ENCODE data around the gene MFGE8.

Gene MFGE8

GRCh38 chr15:88858934-88859333 lies 54.2 kb downstream of the MFGE8 start:
- Histone ChIP-seq H3K9me2 (replicated peaks; ENCODE audit: insufficient read depth, low read length) (no peaks in the 10 kb centered on the region), H3K4me2 (ENCODE audit: low read depth, low read length, poor library complexity, severe bottlenecking) (no peak overlapping the region), H3K27ac (ENCODE audit: low read depth, low read length) (no peak overlapping the region), H2AFZ (ENCODE audit: low read depth, low read length, severe bottlenecking) (no peak overlapping the region), H4K20me1 (ENCODE audit: low read depth, low read length) (no peaks in the 10 kb centered on the region), H3F3A (ENCODE audit: insufficient read depth) (no peaks in the 10 kb centered on the region), H3K79me2 (ENCODE audit: insufficient read depth, low read length) (no peaks in the 10 kb centered on the region), H3K27me3 (ENCODE audit: low read length) (no peaks in the 10 kb centered on the region), H3K36me3 (ENCODE audit: low read length) (no peaks in the 10 kb centered on the region), H3K9ac (ENCODE audit: low read length) (no peak overlapping the region), H3K9me3 (ENCODE audit: insufficient read depth, low read length) (no peaks in the 10 kb centered on the region), H3K4me3 (ENCODE audit: insufficient read depth, low read length, poor library complexity, severe bottlenecking) (no peak overlapping the region)
- no peak for TF ChIP-seq CTCF (IDR thresholded peaks at IDR 0.05; ENCODE audit: insufficient read depth, low read length, poor library complexity, severe bottlenecking)
- no peak for TF ChIP-seq EZH2phosphoT487 (conservative IDR thresholded peaks at IDR 0.05; ENCODE audit: low read length)

GRCh38 chr15:88852476-88852875 lies 60.7 kb downstream of the MFGE8 start:
- H3K27me3 ChIP-seq (ENCODE audit: low read length) = no peaks in the 10 kb centered on the region

GRCh38 chr15:88849376-88850072 lies 63.7 kb downstream of the MFGE8 start:
- no peak for TF ChIP-seq CTCF (IDR thresholded peaks at IDR 0.05; ENCODE audit: insufficient read depth, low read length, poor library complexity, severe bottlenecking)
- TF ChIP-seq EZH2phosphoT487 (conservative IDR thresholded peaks at IDR 0.05; ENCODE audit: low read length) = no peak
- Histone ChIP-seq H3K4me2 (ENCODE audit: low read depth, low read length, poor library complexity, severe bottlenecking) (no peak overlapping the region), H3K36me3 (ENCODE audit: low read length) (no peaks in the 10 kb centered on the region), H4K20me1 (ENCODE audit: low read depth, low read length) (no peaks in the 10 kb centered on the region), H3K9me2 (replicated peaks; ENCODE audit: insufficient read depth, low read length) (no peaks in the 10 kb centered on the region), H3K79me2 (ENCODE audit: insufficient read depth, low read length) (no peaks in the 10 kb centered on the region), H2AFZ (ENCODE audit: low read depth, low read length, severe bottlenecking) (no peak overlapping the region), H3K27ac (ENCODE audit: low read depth, low read length) (no peak overlapping the region), H3F3A (ENCODE audit: insufficient read depth) (no peaks in the 10 kb centered on the region), H3K9me3 (ENCODE audit: insufficient read depth, low read length) (no peaks in the 10 kb centered on the region), H3K27me3 (ENCODE audit: low read length) (no peaks in the 10 kb centered on the region), H3K9ac (ENCODE audit: low read length) (no peak overlapping the region), H3K4me3 (ENCODE audit: insufficient read depth, low read length, poor library complexity, severe bottlenecking) (no peak overlapping the region)

More at GRCh38 chr15:88852476-88852875, 60.7 kb downstream of the MFGE8 start:
- no peak overlapping the region for H3K4me3 ChIP-seq (ENCODE audit: insufficient read depth, low read length, poor library complexity, severe bottlenecking)
- no peaks in the 10 kb centered on the region for H3K36me3 ChIP-seq (ENCODE audit: low read length)
- H4K20me1 ChIP-seq (ENCODE audit: low read depth, low read length) = no peaks in the 10 kb centered on the region
- H3K4me2 ChIP-seq (ENCODE audit: low read depth, low read length, poor library complexity, severe bottlenecking) = no peak overlapping the region
- H3K27ac ChIP-seq (ENCODE audit: low read depth, low read length) = no peak overlapping the region
- H3K9ac ChIP-seq (ENCODE audit: low read length) = no peak overlapping the region
- no peaks in the 10 kb centered on the region for H3K9me2 ChIP-seq (replicated peaks; ENCODE audit: insufficient read depth, low read length)
- no peak for TF ChIP-seq CTCF (IDR thresholded peaks at IDR 0.05; ENCODE audit: insufficient read depth, low read length, poor library complexity, severe bottlenecking)
- TF ChIP-seq EZH2phosphoT487 (conservative IDR thresholded peaks at IDR 0.05; ENCODE audit: low read length) = no peak
- no peaks in the 10 kb centered on the region for H3K79me2 ChIP-seq (ENCODE audit: insufficient read depth, low read length)
- H3F3A ChIP-seq (ENCODE audit: insufficient read depth) = no peaks in the 10 kb centered on the region
- H3K9me3 ChIP-seq (ENCODE audit: insufficient read depth, low read length) = no peaks in the 10 kb centered on the region
- H2AFZ ChIP-seq (ENCODE audit: low read depth, low read length, severe bottlenecking) = no peak overlapping the region
